NCI-H82 treated with DMSO at 0.1 percent for 48 hours (cell line): ENCODE data around the gene SORCS3.

Source experiments
- DNase-seq: peaks from one replicate; lab custom pipeline; 2025; ENCODE audit not compliant: unreplicated experiment; lab: John Stamatoyannopoulos, UW

SORCS3 gene

DNA sequence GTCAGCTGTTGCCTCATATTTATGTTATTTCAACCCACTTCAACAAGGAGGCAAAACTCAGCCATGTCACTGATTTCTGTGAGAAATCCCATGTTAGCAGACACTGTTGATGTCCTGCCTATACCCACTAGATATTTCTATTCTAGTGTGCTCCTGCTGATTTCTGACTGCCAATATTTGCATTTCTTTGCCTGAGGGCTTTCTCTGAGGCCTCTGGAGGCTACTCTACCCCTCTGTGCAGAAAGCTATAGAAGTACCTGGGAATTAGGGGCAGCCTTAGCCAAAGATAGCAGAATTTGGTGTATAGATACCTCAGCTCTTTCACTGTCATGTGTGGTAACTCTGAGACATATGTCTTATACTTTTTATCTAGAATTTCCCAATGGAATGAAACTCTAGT is 348.8 kb downstream of the SORCS3 start:
- no peak for DNase-seq

DNA sequence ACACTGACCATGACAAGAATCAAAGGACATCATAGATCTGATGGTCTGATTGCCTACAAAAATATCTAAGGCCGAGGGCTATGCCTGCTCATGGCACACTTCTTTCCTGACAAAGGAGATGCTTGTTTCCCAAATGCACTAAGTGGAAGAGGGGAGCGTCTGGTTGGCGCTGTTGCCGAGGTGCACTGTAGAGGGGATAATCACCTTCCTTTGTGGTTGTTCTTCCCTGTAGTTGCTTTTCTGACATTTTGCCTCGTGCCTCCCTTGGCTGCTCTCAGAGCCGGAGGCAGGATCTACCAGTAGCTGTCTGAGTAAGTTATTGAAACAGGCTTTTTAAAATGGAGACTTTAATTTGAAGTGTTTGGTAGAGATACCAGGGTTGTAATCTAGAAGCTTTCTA is 352.0 kb downstream of the SORCS3 start:
- no peak for DNase-seq

DNA sequence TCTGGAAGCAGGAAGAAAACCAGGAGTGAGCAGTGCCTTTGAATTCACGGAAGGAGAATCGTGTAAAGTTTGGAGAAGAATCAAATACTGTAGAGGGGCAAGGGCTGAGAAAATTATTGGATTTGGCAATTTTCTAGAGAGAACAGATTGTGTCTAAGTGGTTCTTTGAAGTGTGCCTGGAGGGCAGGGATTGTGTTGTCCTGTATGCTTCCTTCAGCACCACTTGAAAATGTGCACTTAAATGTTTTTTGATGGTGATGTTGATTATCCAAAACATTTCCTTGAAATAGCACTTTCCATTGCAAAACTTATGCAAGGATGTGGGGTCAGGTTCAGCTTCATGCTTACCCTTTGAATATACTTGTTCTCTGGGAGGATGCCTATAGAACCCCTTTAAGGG is 360.2 kb downstream of the SORCS3 start:
- DNase-seq, result no peak

DNA sequence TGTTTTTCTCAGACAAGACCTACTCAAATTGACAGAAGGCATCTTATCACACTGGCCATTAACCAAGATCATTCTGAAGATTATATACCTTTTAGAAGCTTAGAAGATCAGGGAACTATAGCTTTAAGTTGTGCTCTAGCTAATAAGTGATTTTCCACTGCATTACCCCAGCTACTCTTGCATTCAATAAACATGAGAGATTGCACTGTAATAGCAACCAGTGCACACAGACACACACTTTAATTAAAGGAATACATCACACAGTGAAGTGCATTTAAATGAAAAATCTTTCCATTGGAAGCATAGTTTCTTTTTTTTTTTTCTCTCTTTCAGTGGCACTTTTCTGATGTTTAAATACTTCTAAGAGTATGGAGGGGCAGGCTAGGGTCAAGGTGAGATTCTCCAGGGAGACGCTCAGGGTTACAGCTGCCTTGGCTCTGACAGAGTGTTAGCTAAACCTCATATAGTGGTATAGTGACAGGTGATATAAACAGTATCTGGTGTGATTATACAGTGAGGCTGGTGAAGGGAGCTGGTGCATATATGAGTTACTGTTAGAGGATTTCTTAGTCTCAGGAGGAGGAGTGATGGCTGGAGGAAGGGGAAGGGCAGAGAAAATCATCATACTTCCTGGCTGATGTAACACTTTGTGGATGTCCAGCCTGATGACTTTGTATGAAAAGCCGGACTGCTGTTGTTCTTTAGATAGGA is 369.5 kb downstream of the SORCS3 start:
- no peak for DNase-seq

DNA sequence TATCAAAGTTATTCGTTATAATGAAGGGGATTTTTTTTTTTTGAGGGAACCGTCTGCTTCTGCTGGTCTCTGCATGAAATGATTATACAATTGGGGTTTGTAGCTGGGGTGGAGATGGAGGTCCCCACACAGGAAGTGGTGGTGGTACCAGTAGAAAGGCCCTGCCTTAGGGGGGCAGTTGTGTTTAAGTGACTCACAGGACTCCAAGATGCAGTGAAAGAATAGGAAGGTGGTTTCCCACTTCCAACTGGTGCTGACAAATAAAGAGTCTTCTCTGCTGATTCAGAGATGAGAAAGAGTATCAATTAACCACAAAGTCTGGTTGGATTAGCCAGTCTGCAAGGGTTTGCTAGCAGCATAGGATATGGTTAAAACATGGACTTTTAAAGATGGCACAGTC is 376.0 kb downstream of the SORCS3 start:
- DNase-seq, result no peak

DNA sequence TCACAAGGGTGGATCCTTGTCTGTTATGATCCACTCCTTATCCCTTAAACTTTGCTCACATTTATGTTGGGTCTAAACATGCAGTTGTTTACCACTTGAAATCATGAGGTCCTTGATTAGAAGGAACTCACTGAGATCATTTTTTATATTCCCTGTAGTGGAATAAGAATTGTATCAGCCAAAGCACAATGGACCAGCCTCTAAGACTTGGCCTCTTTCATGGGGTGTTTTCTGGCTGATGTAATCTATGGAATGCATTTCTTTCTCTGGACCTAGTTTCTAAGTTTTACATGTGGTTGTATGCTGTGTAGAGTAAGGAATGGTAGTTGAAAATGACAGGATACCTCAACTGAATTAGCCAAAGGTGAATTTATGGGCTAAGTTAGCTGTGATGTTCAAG is 376.6 kb downstream of the SORCS3 start:
- DNase-seq, result no peak

DNA sequence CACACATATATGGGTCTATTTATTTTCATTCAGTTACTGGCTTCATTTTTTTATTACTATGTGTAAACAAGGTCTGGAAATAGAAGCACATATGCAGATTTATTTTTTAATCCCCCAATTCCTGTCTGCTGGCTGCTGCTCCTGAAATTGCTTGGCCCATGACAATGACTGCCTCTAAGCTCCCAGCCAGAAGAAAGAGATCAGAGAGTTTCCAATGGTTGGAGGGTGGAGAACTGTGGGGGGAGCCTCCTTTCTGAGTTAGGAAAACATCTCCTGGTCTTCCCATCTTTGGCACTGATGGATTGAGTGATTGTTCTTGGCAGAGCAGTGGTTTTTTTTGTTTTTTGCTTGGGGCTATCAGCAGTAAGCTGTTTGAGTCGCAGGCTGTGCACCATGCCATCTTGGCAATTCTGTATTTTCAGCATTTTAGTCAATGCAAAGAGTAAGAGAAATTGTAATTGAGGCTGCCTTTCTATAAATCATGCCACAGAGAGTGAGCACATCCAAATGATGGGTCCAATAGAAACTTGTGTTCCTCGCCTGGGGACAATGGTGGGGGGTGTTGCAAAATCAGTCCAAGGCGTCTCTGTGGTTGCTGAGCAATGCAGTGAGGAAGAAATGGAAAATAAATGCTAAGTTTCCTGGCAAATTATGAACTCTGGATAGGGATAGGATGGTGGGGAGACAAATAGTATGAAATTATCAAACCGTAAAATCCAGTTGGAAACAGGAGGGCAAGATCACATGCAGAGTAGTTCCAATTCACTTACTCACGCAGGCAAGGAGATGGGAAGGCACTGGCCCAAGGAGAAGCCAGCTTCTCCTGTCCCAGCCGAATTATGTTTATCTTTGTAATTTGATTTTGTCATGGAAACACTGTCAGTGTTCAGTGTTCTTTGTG is 382.4 kb downstream of the SORCS3 start:
- DNase-seq, result no peak

DNA sequence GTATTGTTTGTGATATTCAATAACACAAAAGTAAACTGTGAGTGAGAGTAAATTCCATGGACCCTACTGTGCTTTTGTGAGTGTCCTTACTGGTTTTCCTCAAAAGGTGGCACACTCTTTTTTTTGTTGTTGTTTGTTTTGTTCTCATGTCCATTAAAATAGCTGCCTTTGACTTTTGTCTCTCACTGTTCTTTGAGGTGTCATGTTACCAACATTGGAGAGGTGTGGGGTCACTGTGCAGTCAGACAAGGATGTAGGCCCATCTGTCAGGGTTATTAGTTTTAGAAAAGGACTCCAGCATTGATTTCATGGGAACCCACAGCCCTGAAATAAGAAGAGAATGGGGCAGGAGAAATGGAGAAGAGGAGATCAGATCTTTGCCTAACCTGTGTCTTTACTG is 383.1 kb downstream of the SORCS3 start:
- no peak for DNase-seq

DNA sequence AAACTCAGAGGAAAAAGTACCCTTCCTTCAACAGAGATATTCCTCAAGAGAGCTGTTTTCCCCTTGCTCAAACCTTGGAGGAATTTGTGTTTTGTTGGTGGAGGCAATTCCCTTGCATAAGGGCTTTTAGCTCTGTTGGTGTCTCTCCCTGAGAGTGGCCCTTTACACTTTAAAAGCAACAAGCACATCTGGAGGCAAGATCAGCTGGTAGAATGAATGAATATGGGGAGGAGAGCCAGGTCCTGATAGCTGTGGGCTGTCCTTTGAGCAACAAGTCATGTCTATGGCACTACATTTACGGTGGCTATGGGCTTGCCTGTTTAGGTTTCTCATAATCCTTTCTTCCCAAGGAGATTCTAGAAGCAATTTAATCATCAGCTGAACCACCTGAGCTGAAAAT is 384.0 kb downstream of the SORCS3 start:
- DNase-seq, result no peak

DNA sequence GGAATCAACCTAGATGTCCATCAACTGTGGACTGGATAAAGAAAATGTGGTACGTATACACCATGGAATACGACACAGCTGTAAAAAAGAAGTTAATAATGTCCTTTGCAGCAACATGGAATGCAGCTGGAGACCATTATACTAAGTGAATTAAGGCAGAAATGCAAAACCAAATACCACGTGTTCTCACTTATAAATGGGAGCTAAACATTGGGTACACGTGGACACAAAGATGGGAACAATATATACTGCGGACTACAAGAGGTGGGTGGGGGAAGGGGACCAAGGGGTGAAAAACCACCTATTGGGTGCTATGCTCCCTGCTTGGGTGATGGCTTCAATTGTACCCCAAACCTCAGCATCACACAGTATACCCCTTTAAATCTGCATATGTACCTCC is 385.5 kb downstream of the SORCS3 start:
- DNase-seq, result no peak

DNA sequence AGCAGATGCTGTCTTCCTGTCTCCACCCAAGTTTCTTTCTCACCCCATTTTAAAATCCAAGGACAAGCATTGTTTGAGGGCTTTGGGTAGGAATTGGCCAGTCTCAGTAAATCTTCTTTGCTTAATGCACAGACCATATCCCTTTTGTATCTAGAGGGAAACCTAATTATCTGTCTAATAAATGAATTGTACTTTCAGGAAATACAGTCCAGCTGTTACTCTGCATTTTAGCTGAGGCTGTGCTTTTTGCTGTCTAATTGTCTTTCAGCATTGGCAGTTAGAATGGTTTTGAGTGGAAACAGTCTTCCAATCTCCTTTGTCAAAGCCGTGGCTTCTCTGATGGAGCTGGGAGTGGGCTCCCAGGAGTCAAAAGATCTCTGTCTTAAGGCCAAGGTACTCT is 388.2 kb downstream of the SORCS3 start:
- no peak for DNase-seq

DNA sequence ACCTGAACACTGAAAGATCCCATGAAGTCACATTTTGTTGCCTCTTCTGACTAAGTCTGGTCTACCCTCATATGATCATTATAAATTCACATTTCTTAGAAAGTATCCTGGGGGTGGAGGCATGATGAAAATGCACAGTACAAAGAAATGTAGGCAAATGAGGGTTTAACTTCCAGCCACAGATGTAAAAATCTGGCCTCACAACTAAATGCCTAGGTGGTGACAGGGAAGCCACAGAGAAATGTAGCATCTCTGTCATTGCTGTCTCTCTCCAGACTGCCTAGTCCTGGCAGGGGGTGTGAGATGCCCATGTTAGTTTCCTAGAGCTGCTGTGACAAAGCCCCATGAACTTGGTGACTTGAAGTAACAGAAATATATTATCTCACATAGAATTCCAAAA is 395.9 kb downstream of the SORCS3 start:
- no peak for DNase-seq

DNA sequence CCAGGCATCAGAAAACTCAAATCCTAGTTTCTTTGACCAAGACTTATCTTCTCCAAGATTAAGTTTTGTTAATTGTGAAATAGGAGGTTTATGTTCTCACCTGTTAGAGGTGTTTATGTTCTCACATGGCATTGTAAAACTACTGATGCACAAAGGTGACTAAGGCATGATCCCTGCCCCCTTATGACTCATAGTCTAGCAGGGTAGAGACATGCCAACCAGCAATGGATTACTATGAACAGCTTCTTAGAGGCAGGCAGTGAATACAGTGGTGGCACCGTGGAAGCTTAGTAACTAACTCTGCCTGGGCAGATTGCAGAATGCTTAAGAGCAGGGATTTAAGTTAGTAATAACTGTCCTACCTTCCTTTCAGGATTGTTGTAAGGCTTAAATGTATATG is 400.9 kb downstream of the SORCS3 start:
- no peak for DNase-seq

DNA sequence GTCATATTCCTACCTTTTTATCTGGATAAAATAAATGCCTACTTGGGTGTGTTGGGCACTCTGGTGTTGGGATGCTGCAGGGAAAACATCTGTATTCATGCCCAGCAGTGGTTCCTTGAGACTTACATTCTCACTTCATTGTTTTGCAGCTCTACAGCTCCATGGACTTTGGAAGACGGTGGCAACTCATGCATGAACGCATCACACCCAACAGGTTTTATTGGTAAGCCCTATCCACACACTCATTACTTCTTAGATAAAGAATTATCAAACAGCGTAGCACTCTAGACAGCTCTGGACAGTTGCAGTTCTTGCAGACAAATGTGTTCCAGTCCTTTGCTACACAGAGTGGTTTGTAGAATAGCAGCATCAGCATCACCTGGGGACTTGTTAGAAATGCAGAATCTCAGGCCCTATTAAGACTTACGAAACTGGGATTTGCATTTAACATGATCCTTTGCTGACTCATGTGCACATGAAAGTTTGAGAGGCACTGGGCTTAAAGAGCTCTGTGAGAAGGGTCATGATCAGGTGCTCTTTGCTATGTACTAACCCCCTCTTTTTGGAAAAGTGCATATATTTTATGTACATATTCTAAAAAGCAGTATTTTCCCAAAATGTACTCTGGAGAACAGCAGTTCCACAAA is 401.9 kb downstream of the SORCS3 start:
- DNase-seq, result no peak

DNA sequence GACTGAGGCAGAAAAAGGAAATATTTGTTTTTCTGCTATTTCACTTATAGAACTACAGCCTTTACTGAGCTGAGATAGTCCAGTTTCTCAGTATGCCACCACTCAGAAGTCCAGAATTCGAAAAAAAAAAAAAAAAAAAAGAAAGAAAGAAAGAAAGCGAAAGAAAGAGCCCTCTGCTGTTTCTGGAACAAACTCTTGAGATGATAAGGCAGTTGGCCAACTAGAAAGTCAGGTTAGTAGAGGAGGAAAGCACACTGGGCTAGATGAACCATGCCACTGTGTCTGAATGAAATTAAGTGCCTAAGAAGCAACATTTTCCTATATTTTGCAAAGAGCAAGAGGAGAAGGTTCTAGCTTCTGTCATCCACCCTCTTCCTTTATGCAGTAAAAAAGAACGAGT is 403.8 kb downstream of the SORCS3 start:
- no peak for DNase-seq

DNA sequence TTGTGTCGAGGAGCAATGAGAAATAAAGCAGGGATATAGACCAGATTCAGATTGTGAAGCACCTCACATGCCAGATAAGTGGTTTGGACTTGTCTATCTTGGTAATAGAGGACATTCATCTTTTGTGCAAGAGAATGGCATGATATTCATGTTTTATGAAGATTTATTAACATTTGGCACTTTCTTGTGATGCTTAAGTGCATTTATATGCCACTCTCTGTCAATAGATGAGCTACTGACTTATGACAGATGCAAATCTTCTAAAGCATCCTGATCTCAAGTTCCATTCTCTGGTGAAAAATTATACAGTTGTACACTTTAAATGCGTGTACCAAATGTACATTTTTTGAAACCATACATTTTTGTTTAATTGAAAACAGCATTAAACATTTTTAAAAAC is 415.3 kb downstream of the SORCS3 start:
- no peak for DNase-seq

DNA sequence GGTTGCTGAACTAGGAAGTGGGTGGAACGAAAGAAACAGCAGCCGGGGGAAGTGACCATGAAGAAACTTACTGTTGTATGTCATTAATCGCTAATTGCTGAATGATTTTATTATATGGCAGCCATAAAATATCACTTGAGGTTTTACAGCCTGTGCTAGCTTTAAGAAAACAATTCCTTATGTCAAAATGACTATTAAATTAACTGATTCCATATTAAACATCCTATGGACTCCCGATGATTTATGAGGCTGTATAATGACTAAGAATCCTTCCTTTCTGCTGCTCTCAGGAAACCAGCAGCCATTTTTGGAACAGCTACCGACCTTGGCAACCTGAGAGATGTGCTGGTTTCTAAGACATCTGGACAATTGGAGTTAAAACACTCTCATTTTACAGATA is 421.9 kb downstream of the SORCS3 start:
- no peak for DNase-seq

DNA sequence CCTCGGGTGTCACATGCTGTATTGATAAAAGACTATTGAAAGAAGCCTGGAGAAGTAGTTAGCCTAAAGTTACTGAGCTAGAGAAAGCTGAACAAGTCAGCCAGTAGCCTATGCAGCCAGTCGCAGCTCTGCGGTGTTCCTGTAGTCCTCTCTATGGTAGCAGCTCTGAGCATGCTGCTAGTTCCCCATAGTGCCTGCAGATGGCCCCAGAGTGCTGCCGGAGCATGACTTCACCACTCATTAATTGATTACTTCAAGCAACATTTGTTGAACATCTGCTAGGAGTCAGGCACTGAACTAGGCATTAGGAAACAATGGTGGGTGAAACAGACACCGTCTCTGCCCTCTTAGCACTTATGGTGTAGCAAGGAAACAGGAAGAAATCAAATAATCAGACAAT is 422.7 kb downstream of the SORCS3 start:
- peak; percentile 5 for DNase-seq

DNA sequence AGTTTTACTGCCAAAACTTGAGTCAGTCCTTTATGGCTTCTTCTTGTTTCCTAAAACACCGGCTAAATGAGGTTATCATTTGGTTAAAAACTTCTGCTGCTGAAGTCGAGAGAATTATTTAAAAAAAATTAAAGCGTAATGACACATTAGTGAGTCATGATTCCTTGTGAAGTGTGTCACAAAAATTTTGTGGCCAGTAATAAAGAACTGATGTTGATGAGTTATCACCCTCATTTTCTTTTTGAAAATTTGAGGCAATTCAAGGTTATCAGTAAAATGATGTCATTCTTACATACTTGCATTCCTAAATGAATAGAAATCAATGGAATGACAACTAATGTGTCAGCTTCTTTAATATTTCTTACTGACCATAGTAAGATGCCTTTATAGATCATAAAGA is 427.4 kb downstream of the SORCS3 start:
- DNase-seq, result no peak

DNA sequence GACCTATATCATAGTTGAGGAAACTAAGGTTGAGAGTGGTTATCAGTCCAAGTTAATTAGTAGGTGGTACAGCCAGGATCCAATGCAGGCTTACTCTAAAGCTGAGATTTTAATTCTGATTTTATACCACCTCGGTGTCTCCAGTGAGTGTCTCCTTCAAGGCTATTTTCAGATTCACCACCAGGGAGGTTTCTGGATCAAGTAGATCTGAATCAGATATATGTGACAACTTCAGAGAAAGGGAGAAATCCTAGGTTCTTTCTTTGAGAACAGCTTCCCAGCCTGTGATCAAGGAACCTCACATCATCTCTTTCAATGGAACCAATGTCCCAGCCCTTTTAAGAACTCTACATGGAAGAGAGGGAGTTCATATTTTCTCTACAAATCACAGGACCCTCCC is 429.2 kb downstream of the SORCS3 start:
- DNase-seq, result no peak

DNA sequence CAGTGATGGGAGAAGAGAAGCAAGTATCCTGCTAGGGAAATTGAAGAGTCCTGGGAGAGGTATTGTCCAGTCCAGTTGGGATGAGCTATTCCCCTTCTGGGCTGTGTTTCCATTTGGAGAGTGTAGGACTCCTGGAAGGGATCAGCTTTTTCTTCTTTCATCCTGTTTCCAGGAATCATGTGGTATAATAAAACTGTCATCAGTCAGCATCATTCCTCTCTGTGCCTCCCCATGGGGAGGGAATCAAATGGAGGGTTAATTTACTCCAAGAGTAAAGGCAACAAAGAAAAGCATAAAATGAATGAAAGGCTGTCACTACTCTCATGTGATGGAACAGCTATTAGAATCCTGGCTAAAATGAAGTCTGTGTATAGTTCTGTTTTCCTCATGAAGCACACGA is 429.9 kb downstream of the SORCS3 start:
- DNase-seq, result no peak

DNA sequence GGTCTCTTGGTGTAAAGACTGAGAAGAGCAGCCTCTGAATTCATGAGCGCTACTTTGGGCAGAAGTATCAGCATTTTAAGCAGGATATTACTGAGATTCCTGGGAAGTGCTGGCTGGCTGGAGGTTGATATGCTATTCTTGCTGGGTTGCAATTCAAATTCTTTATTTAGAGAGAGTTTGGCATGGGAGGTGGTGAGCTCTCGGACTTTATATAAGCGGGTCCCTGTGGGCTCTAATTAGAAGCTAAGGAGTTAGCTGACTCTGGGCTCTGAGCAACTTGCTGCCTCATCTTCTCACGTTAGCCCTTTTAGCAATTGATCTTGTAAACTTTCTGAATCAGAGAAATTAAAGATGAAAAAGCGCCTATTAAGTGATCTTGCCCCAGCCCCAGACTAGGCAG is 430.9 kb downstream of the SORCS3 start:
- no peak for DNase-seq
